HCT116 (cell line): ENCODE results near the gene ARMH4. TPM values are rescaled to one million over a fixed set of nuclear protein-coding genes. Genes with fewer than 3 reads are reported as not detected.

Experiments used
- ATAC-seq: fragments of 200-7000 bp; cut with Tn5 transposase; 2 replicates; pipeline ENCODE4 v1.9.1; 2020; ENCODE audit warnings: mild to moderate bottlenecking, moderate library complexity
- BruUV-seq: library from RNA; stranded (reverse); fragments of 400-500 nt; replicated peaks from 2 replicates; lab custom pipeline; 2021; lab: Mats Ljungman, UMichigan
- CTCF ChIA-PET: fragments of 300-600 bp; sonication (Branson Sonifier 250); formaldehyde crosslinking; loops from one replicate; lab custom pipeline; 2021; ENCODE audit warnings: antibody characterized with exemption; lab: Charles Lee
- POLR2A ChIA-PET: fragments of 300-600, 350-600 bp; sonication (Branson Sonifier 250); formaldehyde crosslinking; loops from one replicate; lab custom pipeline; 2021; ENCODE audit warnings: antibody characterized with exemption; lab: Charles Lee
- RAD21 ChIA-PET, 2 experiments: fragments of 300-600 bp; sonication (Branson Sonifier 250); formaldehyde crosslinking; loops; one replicate each; lab custom pipeline; 2023; ENCODE audit warnings: low total read pairs in 2 of 2; ENCODE audit not compliant: uncharacterized antibody in 2 of 2, unreplicated experiment in 2 of 2, low non-redundant PET in 1 of 2; lab: Charles Lee
- DNase-seq: peaks from one replicate; pipeline ENCODE4 v3.0.0-alpha.2; 2010; ENCODE audit warnings: low read depth, low spot score
- H2AFZ ChIP-seq: fragments of 200-600 bp; shearing (Covaris generic), sonication (generic); 2 replicates; pipeline ENCODE4 v1.6.1; 2017; ENCODE audit warnings: low read depth, mixed run types, mixed read lengths, antibody characterized with exemption, low read length; ENCODE audit not compliant: poor library complexity, severe bottlenecking
- H3K27ac ChIP-seq: 2 replicates; pipeline ENCODE4 v1.5.1; 2012; ENCODE audit warnings: low read depth, low read length
- H3K27me3 ChIP-seq: fragments of 200-600 bp; sonication (generic); 2 replicates; pipeline ENCODE4 v1.6.1; 2016; ENCODE audit warnings: mixed run types, low read length, mixed read lengths; ENCODE audit not compliant: insufficient read depth
- H3K36me3 ChIP-seq, 2 experiments: fragments of 200-500 bp in 1 of 2; fragments of 200-600 bp in 1 of 2; sonication (Bioruptor generic) in 1 of 2; sonication (generic) in 1 of 2; 2 replicates each; pipeline versions ENCODE4 v1.5.1 to v1.6.1; 2014 to 2016; ENCODE audit warnings: low read length in 2 of 2, inconsistent platforms in 1 of 2, mixed read lengths in 1 of 2, mixed run types in 1 of 2; ENCODE audit not compliant: insufficient read depth in 2 of 2, control insufficient read depth in 1 of 2
- H3K4me1 ChIP-seq, 2 experiments: fragments of 200-600 bp in 1 of 2; sonication (generic) in 1 of 2; 2 replicates each; pipeline versions ENCODE4 v1.5.1 to v1.6.1; 2012 to 2017; ENCODE audit warnings: low read length in 2 of 2, inconsistent platforms in 1 of 2, mild to moderate bottlenecking in 1 of 2, mixed read lengths in 1 of 2, mixed run types in 1 of 2, moderate library complexity in 1 of 2; ENCODE audit not compliant: insufficient read depth in 2 of 2, control insufficient read depth in 1 of 2
- H3K4me2 ChIP-seq: fragments of 200-600 bp; sonication (generic); 2 replicates; pipeline ENCODE4 v1.6.1; 2017; ENCODE audit warnings: mixed run types, low read length, mixed read lengths
- H3K4me3 ChIP-seq, 2 experiments: fragments of 200-600 bp in 1 of 2; sonication (generic) in 1 of 2; replicated peaks in 1 of 2; 2 replicates each; pipeline ENCODE4 v1.5.1; 2011 to 2016; ENCODE audit warnings: low read length in 2 of 2, control low read depth in 1 of 2, low read depth in 1 of 2, mild to moderate bottlenecking in 1 of 2, mixed read lengths in 1 of 2, mixed run types in 1 of 2
- H3K79me2 ChIP-seq: fragments of 200-600 bp; sonication (generic); 2 replicates; pipeline ENCODE4 v1.6.1; 2017; ENCODE audit warnings: mild to moderate bottlenecking, mixed run types, low read length, moderate library complexity, mixed read lengths; ENCODE audit not compliant: insufficient read depth
- H3K9ac ChIP-seq: fragments of 200-600 bp; sonication (generic); 2 replicates; pipeline ENCODE4 v1.6.1; 2016; ENCODE audit warnings: low read length, mixed read lengths
- H3K9me2 ChIP-seq: fragments of 200-600 bp; sonication (generic), shearing (Covaris generic); 2 replicates; pipeline ENCODE4 v1.6.1; 2017; ENCODE audit warnings: mixed run types, mild to moderate bottlenecking, moderate library complexity; ENCODE audit not compliant: insufficient read depth
- H3K9me3 ChIP-seq, 2 experiments: fragments of 200-500 bp in 1 of 2; fragments of 200-600 bp in 1 of 2; sonication (Bioruptor generic) in 1 of 2; sonication (generic) in 1 of 2; 2 replicates each; pipeline ENCODE4 v1.6.1; 2014 to 2017; ENCODE audit warnings: low read length in 2 of 2, mixed read lengths in 2 of 2, inconsistent platforms in 1 of 2, low read depth in 1 of 2, mild to moderate bottlenecking in 1 of 2, mixed run types in 1 of 2, moderate library complexity in 1 of 2; ENCODE audit not compliant: control insufficient read depth in 1 of 2, insufficient read depth in 1 of 2
- H4K20me1 ChIP-seq: fragments of 200-600 bp; sonication (generic), shearing (Covaris generic); 2 replicates; pipeline ENCODE4 v1.6.1; 2017; ENCODE audit warnings: mixed run types, mild to moderate bottlenecking, moderate library complexity; ENCODE audit not compliant: insufficient read depth
- ATF3 ChIP-seq: IDR thresholded peaks from 2 replicates; pipeline ENCODE4 v1.6.1; 2012
- CBX3 ChIP-seq: IDR thresholded peaks from 2 replicates; pipeline ENCODE4 v1.6.1; 2012; ENCODE audit warnings: low read depth
- CEBPB ChIP-seq: IDR thresholded peaks from 2 replicates; pipeline ENCODE4 v1.6.1; 2012; ENCODE audit warnings: low read depth
- EGR1 ChIP-seq: IDR thresholded peaks from 2 replicates; pipeline ENCODE4 v1.6.1; 2012; ENCODE audit warnings: low read depth
- ELF1 ChIP-seq: IDR thresholded peaks from 2 replicates; pipeline ENCODE4 v1.6.1; 2012; ENCODE audit warnings: low read depth, borderline replicate concordance
- EZH2phosphoT487 ChIP-seq: fragments of 200-600 bp; IDR thresholded peaks from 2 replicates; pipeline ENCODE4 v1.6.1; 2018; ENCODE audit warnings: antibody characterized with exemption, borderline replicate concordance
- JUND ChIP-seq: IDR thresholded peaks from 2 replicates; pipeline ENCODE4 v1.6.1; 2012
- POLR2AphosphoS5 ChIP-seq: IDR thresholded peaks from 2 replicates; pipeline ENCODE4 v1.6.1; 2011; ENCODE audit warnings: mild to moderate bottlenecking, low read depth, low read length, moderate library complexity
- RAD21 ChIP-seq: IDR thresholded peaks from 2 replicates; pipeline ENCODE4 v1.6.1; 2012; ENCODE audit warnings: low read depth, mild to moderate bottlenecking
- REST ChIP-seq: IDR thresholded peaks from 2 replicates; pipeline ENCODE4 v1.6.1; 2012; ENCODE audit warnings: low read depth
- SIN3A ChIP-seq: IDR thresholded peaks from 2 replicates; pipeline ENCODE4 v1.6.1; 2012; ENCODE audit warnings: low read depth
- SP1 ChIP-seq: IDR thresholded peaks from 2 replicates; pipeline ENCODE4 v1.6.1; 2012; ENCODE audit warnings: low read depth
- SRF ChIP-seq: IDR thresholded peaks from 2 replicates; pipeline ENCODE4 v1.6.1; 2012; ENCODE audit warnings: low read depth
- TCF7L2 ChIP-seq: IDR thresholded peaks from 2 replicates; pipeline ENCODE4 v1.7.0; 2011; ENCODE audit warnings: borderline replicate concordance, inconsistent platforms; ENCODE audit not compliant: insufficient read depth, insufficient read length; ENCODE audit errors: extremely low read depth
- ZBTB33 ChIP-seq: IDR thresholded peaks from 2 replicates; pipeline ENCODE4 v1.6.1; 2011; ENCODE audit warnings: mild to moderate bottlenecking, low read length, moderate library complexity; ENCODE audit not compliant: insufficient replicate concordance; ENCODE audit errors: extremely low read depth
- ZNF274 ChIP-seq: fragments of 200-500 bp; sonication (Bioruptor generic); IDR thresholded peaks from 2 replicates; pipeline ENCODE4 v1.6.1; 2014; ENCODE audit warnings: mild to moderate bottlenecking, low read depth, low read length, inconsistent platforms
- intact Hi-C: fragments of 100-400 bp; cut with micrococcal nuclease; formaldehyde crosslinking; loops from 2 replicates; pipeline ENCODE4 v1.10.0; 2022
- total RNA-seq: library from RNA; stranded (reverse); gene quantifications from one replicate; pipeline ENCODE4 v1.2.1, GENCODE V29; 2021; ENCODE audit not compliant: unreplicated experiment

Gene ARMH4
- total RNA-seq, 1 experiment from 2014 or later: 1.7 TPM

- Histone ChIP-seq H3K9ac (no peak overlapping the region), H3K4me1 (peaks cover 18 to 28% of the 10 kb centered on the region in 2 experiments), H3K79me2 (no peaks in the 10 kb centered on the region), H3K27me3 (no peaks in the 10 kb centered on the region), H4K20me1 (no peaks in the 10 kb centered on the region), H3K36me3 (no peaks in the 10 kb centered on the region), H3K9me3 (no peaks in the 10 kb centered on the region), H2AFZ (no peak overlapping the region), H3K9me2 (no peaks in the 10 kb centered on the region), H3K4me2 (peak overlapping the region; percentile 45), H3K27ac (no peak overlapping the region), H3K4me3 (no peak overlapping the region)
- no peak for DNase-seq
- ATAC-seq: no peak
- intact Hi-C loops: no loop called here
- RAD21 ChIA-PET: no interaction called here
- no TSS peak for BruUV-seq
- no peak for TF ChIP-seq JUND
- TF ChIP-seq ZBTB33: no peak
- no peak for TF ChIP-seq SRF
- TF ChIP-seq ATF3: no peak
- no peak for TF ChIP-seq TCF7L2
- TF ChIP-seq ZNF274: no peak
- no peak for TF ChIP-seq SIN3A
- no peak for TF ChIP-seq EZH2phosphoT487
- no peak for TF ChIP-seq CBX3
- TF ChIP-seq EGR1: no peak
- no peak for TF ChIP-seq ELF1
- TF ChIP-seq RAD21: no peak
- no peak for TF ChIP-seq POLR2AphosphoS5
- no peak for TF ChIP-seq REST
- TF ChIP-seq CEBPB: no peak
- no peak for TF ChIP-seq SP1
- POLR2A ChIA-PET: no interaction called here
- CTCF ChIA-PET: no interaction called here
Observed at GRCh38 chr14:58078471-58078870, 73.5 kb downstream of the ARMH4 start.
